Sigmoid colon (tissue), 7 donors: ENCODE data around the gene HSPB9. TPM values are rescaled to one million over a fixed set of nuclear protein-coding genes. Genes with fewer than 3 reads are reported as not detected.

ENCODE experiments used
- DNase-seq: peaks from one replicate; pipeline ENCODE4 v3.0.0-alpha.2; 2019
- H3K27ac ChIP-seq, 4 donors: fragments of 200-600 bp; sonication (generic); one replicate each; pipeline ENCODE4 v1.5.1; 2016 to 2019; ENCODE audit warnings: mild to moderate bottlenecking in 1 of 4
- H3K27me3 ChIP-seq, 3 donors: fragments of 200-600 bp; sonication (generic); one replicate each; pipeline ENCODE4 v1.5.1; 2019; ENCODE audit warnings: mild to moderate bottlenecking in 1 of 3
- H3K36me3 ChIP-seq, 4 donors: fragments of 200-600 bp; sonication (generic); one replicate each; pipeline ENCODE4 v1.5.1; 2016 to 2019
- H3K4me1 ChIP-seq, 4 donors: fragments of 200-600 bp; sonication (generic); one replicate each; pipeline ENCODE4 v1.5.1; 2017 to 2019
- H3K4me3 ChIP-seq, 4 donors: fragments of 200-600 bp; sonication (generic); one replicate each; pipeline ENCODE4 v1.5.1; 2017 to 2019; ENCODE audit warnings: mild to moderate bottlenecking in 2 of 4, moderate library complexity in 1 of 4
- H3K9me3 ChIP-seq, 4 donors: fragments of 200-600 bp in 3 of 4; sonication (generic) in 3 of 4; one replicate each; pipeline versions ENCODE4 v1.5.1 to v1.6.1; 2013 to 2019
- EP300 ChIP-seq, 4 donors: sonication (generic); formaldehyde crosslinking; IDR thresholded peaks; one replicate each; pipeline ENCODE4 v1.6.1; 2017; ENCODE audit warnings: antibody characterized with exemption in 4 of 4
- POLR2A ChIP-seq, 2 donors: fragments of 450-650 bp; IDR thresholded peaks; one replicate each; pipeline ENCODE4 v1.6.1; 2016; ENCODE audit warnings: antibody characterized with exemption in 2 of 2, mild to moderate bottlenecking in 2 of 2, moderate library complexity in 2 of 2
- POLR2AphosphoS5 ChIP-seq, 4 donors: sonication (generic); formaldehyde crosslinking; IDR thresholded peaks; one replicate each; pipeline ENCODE4 v1.6.1; 2017; ENCODE audit warnings: antibody characterized with exemption in 4 of 4
- WGBS, 2 donors: extraction: QIAGEN DNeasy Blood & Tissue Kit; methylation state at CpG; one replicate each; pipeline ENCODE4 v1.1.7; 2013; 5-methylcytosine and 5-hydroxymethylcytosine counted together
- intact Hi-C: fragments of 100-400 bp; cut with DNase I; formaldehyde crosslinking; loops from one replicate; pipeline ENCODE4 v1.15.1; 2023
- polyA plus RNA-seq, 3 donors: library from polyadenylated mRNA; stranded (reverse); fragments of 200-250 nt; gene quantifications; one replicate each; pipeline ENCODE4 v1.2.3, GENCODE V29; 2013
- total RNA-seq, 4 donors: library from RNA; depleted of rRNA; stranded (reverse); fragments of >200 nt; gene quantifications; one replicate each; pipeline ENCODE4 v1.1.0, GENCODE V29; 2016
- TF ChIP-seq, protein P1 (sequence below), 4 experiments: fragments of 450-650 bp in 3 of 4; fragments of 200-600 bp in 1 of 4; IDR thresholded peaks; one replicate each; pipeline ENCODE4 v1.5.1; 2016 to 2019; ENCODE audit warnings: antibody characterized with exemption in 4 of 4, mild to moderate bottlenecking in 3 of 4, moderate library complexity in 2 of 4
- donor health status: healthy with polysubstance abuse.
- donor health status: Bipolar disorder and iron deficiency.
- donor health status: healthy.

HSPB9 gene
- total and polyA plus RNA-seq, 7 donors, result 0.10 to 0.83 (median 0.38) TPM; not detected in 3

DNA sequence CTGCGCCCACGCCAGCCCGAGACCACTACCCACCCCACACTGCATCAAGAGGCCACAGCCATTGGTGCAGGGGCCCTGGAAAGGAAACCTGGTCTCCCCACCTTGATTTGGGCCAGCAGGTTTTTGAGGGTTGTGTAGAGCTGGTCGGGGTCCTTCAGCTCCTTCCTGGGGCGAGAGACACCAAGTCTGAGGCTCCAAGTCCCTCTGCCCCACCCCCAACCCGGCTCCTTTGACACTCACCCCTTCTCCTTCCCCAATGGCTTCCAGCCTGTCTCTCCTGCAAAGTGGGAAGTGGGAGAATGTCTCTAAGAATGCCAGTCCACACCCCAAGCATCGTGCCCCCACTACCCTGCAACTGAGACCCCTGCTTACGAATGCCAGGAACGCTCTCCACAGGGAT is 8.5 kb upstream of the HSPB9 start:
- Histone ChIP-seq H3K27ac (peak overlapping the region in 1 of 4 donors; percentile 90), H3K36me3 (peaks cover 0 to 49% (median 9%) of the 10 kb centered on the region in 4 donors), H3K27me3 (no peaks in the 10 kb centered on the region), H3K4me1 (peaks cover 0 to 23% (median 22%) of the 10 kb centered on the region in 4 donors), H3K4me3 (no peak overlapping the region), H3K9me3 (no peaks in the 10 kb centered on the region)
- intact Hi-C loops, result loop anchor here (5.0 kb wide), 1 partner anchor 147 kb away; the partner anchor contains the start of gene CNP
- TF ChIP-seq, protein P1, sequence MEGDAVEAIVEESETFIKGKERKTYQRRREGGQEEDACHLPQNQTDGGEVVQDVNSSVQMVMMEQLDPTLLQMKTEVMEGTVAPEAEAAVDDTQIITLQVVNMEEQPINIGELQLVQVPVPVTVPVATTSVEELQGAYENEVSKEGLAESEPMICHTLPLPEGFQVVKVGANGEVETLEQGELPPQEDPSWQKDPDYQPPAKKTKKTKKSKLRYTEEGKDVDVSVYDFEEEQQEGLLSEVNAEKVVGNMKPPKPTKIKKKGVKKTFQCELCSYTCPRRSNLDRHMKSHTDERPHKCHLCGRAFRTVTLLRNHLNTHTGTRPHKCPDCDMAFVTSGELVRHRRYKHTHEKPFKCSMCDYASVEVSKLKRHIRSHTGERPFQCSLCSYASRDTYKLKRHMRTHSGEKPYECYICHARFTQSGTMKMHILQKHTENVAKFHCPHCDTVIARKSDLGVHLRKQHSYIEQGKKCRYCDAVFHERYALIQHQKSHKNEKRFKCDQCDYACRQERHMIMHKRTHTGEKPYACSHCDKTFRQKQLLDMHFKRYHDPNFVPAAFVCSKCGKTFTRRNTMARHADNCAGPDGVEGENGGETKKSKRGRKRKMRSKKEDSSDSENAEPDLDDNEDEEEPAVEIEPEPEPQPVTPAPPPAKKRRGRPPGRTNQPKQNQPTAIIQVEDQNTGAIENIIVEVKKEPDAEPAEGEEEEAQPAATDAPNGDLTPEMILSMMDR (IDR thresholded peaks at IDR 0.05), result no peak
- TF ChIP-seq POLR2A (IDR thresholded peaks at IDR 0.05), result no peak
- TF ChIP-seq EP300 (IDR thresholded peaks at IDR 0.05), result no peak
- no peak for TF ChIP-seq POLR2AphosphoS5 (IDR thresholded peaks at IDR 0.05)
- 91 to 96% methylated on average over 9 of the region's 9 CpGs for WGBS, 2 donors
- DNase-seq, result no peak

DNA sequence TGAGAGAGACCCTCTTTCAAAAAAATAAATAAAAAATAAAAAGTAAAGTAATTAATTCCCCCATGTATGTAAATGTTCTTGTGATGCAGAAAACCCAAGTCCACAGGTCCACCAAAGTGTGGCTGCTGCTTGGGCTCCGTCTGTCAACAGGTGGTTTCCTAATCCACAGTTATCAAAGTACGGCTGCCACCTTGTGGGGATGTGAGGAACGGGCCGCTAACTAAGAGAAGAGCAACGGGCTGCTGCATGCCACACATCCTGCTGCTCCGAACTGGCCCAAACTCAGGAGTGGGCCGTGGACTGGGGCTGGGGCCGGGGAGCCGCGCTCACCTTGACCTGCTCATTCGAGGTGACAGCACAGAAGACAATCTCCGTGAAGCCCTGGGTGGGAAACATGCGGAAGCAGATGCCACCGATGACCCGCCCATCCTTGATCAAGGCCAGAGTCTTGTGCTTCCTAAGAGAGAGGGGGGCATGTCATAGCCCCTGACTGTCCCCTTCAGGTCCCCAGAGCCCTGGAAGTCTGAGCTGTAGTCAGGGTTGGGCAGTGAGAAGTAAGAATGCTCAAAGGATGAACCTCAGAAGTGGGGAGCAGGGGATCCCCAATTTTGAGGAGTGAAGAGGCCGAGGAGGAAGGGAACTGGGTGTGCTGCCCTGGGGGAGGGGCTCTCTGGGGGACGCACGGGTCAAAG is 5.8 kb upstream of the HSPB9 start:
- WGBS, 2 donors, result 34 to 41% methylated on average over 18 of the region's 18 CpGs
- H3K36me3 ChIP-seq, result peaks cover 0 to 53% (median 10%) of the 10 kb centered on the region in 4 donors
- DNase-seq, result peak; percentile 90
- no peaks in the 10 kb centered on the region for H3K9me3 ChIP-seq
- no peaks in the 10 kb centered on the region for H3K27me3 ChIP-seq
- H3K27ac ChIP-seq, result no peak overlapping the region
- TF ChIP-seq EP300 (IDR thresholded peaks at IDR 0.05), result no peak
- TF ChIP-seq, protein P1 (IDR thresholded peaks at IDR 0.05), result peak; percentile 75 to 85 (median 79)
- TF ChIP-seq POLR2AphosphoS5 (IDR thresholded peaks at IDR 0.05), result no peak
- H3K4me1 ChIP-seq, result peaks cover 0 to 32% (median 29%) of the 10 kb centered on the region in 4 donors
- intact Hi-C loops, result loop anchor here (1.0 to 2.0 kb wide), 2 partner anchors 50 to 92 kb away; no protein-coding TSS in a partner anchor
- H3K4me3 ChIP-seq, result no peak overlapping the region

DNA sequence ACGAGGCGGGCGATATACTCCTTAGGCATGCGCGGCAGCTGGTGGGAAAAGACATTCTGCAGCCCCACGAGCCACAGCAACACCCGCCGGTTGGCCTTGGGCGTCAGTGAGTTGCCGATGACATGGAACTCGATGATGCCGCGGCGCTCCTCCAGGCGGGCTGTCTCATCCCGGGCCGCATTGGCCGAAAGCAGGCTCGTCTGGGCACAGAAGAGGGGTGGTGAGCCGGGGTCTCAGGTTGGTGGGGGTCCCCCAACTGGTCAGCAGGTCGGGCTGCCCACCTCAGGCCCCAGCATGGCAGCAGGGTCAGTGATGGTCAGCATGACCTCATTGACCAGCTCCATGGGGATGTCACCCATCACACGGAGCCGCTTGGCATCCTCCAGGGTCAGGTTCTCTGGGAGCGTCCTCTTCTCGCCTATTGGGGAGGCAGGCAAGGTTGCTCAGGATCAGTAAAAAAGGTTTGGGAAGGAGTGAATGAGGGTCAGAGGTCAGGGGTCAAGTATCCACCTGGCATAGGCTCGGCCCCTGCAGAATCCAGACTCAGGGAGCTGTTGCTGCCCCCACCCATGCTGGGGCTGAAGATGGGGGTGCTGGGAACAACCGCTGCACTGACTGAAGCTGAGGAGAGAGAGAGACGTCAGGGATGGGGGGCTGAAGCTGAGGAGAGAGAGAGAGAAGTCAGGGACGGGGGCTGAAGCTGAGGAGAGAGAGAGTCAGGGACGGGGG is 5.0 kb upstream of the HSPB9 start:
- no peaks in the 10 kb centered on the region for H3K27me3 ChIP-seq
- intact Hi-C loops, result loop anchor here (2.0 kb wide), 1 partner anchor 93 kb away; no protein-coding TSS in a partner anchor
- peaks cover 0 to 53% (median 10%) of the 10 kb centered on the region in 4 donors for H3K36me3 ChIP-seq
- no peaks in the 10 kb centered on the region for H3K9me3 ChIP-seq
- no peak overlapping the region for H3K27ac ChIP-seq
- no peak for DNase-seq
- TF ChIP-seq, protein P1 (IDR thresholded peaks at IDR 0.05), result no peak
- TF ChIP-seq POLR2A (IDR thresholded peaks at IDR 0.05) (no peak), EP300 (IDR thresholded peaks at IDR 0.05) (no peak), POLR2AphosphoS5 (IDR thresholded peaks at IDR 0.05) (no peak)
- H3K4me1 ChIP-seq, result peaks cover 0 to 39% (median 34%) of the 10 kb centered on the region in 4 donors
- H3K4me3 ChIP-seq, result no peak overlapping the region
- WGBS, 2 donors, result 92 to 93% methylated on average over 30 of the region's 30 CpGs

DNA sequence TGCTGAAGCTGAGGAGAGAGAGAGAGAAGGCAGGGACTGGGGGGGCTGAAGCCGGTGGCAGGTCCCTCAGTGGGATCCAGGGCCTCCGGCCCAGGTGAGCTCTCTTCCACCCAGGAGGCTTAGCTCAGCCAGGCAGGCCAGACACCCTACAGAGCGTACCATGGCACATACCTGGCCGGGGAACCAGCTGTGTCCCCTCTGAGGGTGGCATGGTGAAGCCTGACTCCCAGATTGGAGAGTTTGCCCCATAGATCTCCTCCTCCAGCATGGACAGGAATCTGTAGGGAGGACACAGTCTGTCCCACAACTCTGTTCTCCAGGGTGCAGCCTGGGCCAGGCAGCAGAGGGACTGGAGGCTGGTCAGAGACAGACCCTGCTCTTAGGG is 4.5 kb upstream of the HSPB9 start:
- H3K4me1 ChIP-seq, result peaks cover 0 to 39% (median 32%) of the 10 kb centered on the region in 4 donors
- 91 to 95% methylated on average over 4 of the region's 4 CpGs for whole genome bisulfite sequencing, 2 donors
- H3K9me3 ChIP-seq, result no peaks in the 10 kb centered on the region
- H3K36me3 ChIP-seq, result peaks cover 0 to 52% (median 10%) of the 10 kb centered on the region in 4 donors
- no peaks in the 10 kb centered on the region for H3K27me3 ChIP-seq
- no peak overlapping the region for H3K27ac ChIP-seq
- no peak overlapping the region for H3K4me3 ChIP-seq
- intact Hi-C loops, result no loop called here
- TF ChIP-seq POLR2AphosphoS5 (IDR thresholded peaks at IDR 0.05) (no peak), POLR2A (IDR thresholded peaks at IDR 0.05) (no peak), EP300 (IDR thresholded peaks at IDR 0.05) (no peak)
- TF ChIP-seq, protein P1 (IDR thresholded peaks at IDR 0.05), result no peak
- no peak for DNase-seq
